HFF-Myc (cell line): ENCODE data around the gene TENT5A.

Experiments
- DNase-seq: peaks from one replicate; pipeline ENCODE4 v3.0.0-alpha.2; 2011; ENCODE audit warnings: low read depth; ENCODE audit errors: extremely low read depth
- H3K4me3 ChIP-seq: replicated peaks from 2 replicates; pipeline ENCODE4 v1.5.1; 2011; ENCODE audit warnings: low read depth, mild to moderate bottlenecking, control low read depth, low read length
- TF ChIP-seq, protein P1 (sequence below): IDR thresholded peaks from 2 replicates; pipeline ENCODE4 v1.5.1; 2012; ENCODE audit warnings: mild to moderate bottlenecking, low read depth, low read length, control low read depth; ENCODE audit errors: missing control alignments

TENT5A gene

DNA sequence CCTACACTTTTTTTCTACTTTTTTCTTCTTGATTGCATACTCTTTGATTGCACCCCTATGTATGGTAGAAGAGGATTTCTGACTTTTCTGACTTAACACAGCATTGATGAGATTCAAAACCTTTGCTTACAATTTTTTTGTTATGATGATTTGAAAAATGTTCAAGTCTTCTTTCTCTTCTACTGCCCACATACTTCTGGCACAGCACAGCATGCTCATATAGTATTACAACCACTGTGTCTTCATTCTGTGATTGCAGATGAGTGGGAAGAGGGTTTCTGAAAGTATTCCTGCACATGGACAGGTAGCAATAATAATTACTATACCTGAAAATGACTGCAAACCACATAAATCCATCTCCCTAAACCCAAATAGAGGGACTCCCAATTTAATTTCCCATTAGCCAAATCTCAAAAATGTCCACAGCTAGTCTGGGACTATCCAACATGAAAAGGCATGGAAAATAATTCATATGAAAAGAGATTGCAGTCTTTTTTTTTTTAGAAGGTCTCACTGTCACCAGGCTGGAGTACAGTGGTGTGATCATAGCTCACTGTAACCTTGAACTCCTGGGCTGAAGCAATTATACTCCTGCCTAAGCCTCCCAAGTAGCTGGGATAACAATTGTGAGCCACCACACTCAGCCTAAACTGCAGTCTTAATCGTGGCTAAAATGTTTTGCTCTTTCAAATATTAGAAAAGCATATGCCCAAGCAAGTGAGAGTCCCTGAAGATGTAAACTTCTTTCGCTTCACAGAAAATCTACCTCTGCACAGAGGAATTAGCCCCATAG, 15.9 kb upstream of the TENT5A start:
- no peak overlapping the region for H3K4me3 ChIP-seq
- DNase-seq = no peak
- TF ChIP-seq, protein P1, sequence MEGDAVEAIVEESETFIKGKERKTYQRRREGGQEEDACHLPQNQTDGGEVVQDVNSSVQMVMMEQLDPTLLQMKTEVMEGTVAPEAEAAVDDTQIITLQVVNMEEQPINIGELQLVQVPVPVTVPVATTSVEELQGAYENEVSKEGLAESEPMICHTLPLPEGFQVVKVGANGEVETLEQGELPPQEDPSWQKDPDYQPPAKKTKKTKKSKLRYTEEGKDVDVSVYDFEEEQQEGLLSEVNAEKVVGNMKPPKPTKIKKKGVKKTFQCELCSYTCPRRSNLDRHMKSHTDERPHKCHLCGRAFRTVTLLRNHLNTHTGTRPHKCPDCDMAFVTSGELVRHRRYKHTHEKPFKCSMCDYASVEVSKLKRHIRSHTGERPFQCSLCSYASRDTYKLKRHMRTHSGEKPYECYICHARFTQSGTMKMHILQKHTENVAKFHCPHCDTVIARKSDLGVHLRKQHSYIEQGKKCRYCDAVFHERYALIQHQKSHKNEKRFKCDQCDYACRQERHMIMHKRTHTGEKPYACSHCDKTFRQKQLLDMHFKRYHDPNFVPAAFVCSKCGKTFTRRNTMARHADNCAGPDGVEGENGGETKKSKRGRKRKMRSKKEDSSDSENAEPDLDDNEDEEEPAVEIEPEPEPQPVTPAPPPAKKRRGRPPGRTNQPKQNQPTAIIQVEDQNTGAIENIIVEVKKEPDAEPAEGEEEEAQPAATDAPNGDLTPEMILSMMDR = no peak

DNA sequence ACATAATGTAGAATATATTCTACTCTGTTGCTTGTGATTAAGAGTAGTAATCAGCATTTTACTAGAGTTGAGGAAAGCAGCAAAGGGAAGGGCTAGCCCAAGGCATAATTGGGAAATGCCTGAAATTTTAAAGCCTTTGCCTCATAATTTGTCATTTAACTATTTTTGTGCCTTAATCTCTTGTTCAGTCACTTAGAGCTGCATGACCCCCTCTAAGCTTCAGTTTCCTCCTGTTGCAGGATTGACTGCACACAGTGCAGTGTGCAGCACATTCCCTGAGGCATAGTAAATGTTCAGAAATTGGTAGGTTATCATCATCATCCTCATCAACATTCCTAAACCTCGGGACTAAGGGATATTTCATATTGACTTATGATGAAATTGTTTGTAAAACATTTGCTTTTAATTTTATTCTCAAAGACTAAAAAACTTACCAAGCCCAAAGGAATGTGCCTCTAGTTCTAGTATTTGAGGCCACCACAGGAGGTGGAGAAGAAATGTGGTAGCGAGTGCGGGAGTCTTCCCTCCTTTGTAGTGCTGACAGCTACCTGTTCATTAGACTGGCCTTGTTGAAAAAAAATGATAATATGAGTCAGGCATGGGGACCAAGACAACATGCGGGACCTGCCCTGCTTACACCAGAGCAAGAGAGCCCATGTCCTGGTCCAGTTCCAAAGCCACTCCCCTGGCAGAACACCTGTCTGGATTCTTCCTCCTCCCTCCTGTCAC, 14.8 kb upstream of the TENT5A start:
- no peak for DNase-seq
- no peak overlapping the region for H3K4me3 ChIP-seq
- TF ChIP-seq, protein P1 = no peak

DNA sequence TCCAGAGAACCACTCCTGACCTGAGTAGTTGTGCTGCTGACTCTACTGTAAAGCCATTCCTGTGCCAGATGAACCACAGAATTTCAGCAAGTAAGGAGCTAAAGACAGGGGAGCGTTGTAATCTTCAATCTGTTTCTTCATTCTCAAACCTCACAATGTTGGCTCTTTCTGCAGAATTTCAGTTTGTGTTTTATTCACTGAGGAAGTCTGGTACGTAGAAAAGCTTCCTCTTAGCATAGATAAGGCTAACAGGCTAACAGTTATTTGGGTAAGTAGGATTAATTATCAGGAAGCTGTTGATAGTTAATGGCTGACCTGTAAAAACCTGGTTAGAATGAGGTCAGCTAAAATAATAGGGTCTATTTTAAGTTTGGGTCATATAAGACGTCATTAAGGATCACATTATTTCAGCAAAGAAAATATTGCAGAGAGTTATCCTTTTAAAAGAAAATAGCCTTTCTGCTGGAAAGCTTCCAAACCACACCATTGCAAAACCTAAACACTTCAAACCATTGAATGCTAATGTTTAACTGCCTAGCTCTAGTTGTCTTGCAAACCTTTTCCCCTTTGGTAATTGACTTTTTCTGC, 14.1 kb upstream of the TENT5A start:
- peak; percentile 88 for DNase-seq
- TF ChIP-seq, protein P1 = no peak
- H3K4me3 ChIP-seq = no peak overlapping the region

DNA sequence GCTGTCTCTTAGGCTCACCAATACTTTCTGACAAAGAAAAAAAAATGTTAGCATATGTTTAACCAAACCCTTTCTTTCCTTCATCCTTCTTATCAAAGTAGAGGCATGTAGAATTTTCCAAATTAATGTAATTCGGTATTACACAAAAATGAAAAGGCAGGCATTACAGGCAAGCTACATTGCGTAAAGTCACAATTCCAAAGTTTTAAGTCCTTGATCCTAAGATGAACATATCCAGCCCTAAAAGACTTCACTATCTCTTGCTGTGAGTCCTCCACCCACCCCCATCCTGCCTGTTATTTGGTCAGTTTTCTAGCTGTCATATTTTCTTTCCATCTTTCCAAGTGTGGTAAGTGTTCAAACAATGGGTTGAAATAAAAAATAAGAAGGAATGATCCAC, 12.1 kb upstream of the TENT5A start:
- no peak overlapping the region for H3K4me3 ChIP-seq
- TF ChIP-seq, protein P1 = no peak
- DNase-seq = no peak

DNA sequence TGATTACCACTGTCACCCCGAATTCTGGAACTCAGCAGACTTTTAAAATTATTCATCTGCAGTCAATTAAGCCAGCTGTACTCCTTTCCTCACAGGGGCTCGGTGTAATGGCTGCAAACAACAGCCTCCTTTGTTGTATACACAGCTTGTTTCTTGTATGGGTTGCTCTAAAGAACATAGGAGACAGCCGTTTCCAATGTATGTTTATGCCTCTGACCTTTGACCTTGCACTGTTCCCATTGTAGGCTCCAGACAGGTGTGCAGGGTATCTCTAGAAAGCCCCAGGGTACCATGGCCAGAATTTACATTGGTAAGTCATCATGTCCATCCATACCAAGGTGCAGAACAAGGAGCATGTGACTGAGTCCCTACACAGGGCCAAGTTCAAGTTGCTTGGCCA, 11.5 kb upstream of the TENT5A start:
- no peak for DNase-seq
- no peak overlapping the region for H3K4me3 ChIP-seq
- TF ChIP-seq, protein P1 = no peak

DNA sequence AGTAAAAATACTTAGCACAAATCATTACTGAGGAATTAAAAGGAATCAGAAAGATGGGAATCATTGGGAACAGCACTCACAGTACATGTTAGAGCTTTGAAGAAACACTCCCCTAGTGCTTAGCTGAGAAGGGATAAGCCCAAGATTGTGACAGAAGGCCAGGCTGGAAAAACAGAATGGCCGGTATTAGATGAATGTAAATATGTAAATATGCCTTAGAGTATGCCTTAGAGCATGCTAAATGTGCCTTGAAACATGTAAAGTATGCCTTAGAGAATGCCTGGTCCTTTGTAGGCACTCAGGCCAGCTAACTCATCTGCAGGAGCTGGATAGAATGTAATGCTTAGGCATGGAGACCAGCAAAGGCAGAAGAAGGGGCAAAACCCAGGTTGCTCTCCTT, 10.6 kb upstream of the TENT5A start:
- DNase-seq = no peak
- no peak overlapping the region for H3K4me3 ChIP-seq
- TF ChIP-seq, protein P1 = no peak
